HG03060 (cell line): ENCODE results near the gene ITPR1.

Experiments used
- ATAC-seq: cut with Tn5 transposase; IDR thresholded peaks from one replicate; pipeline ENCODE4 v1.9.1; 2021; ENCODE audit warnings: low read depth, moderate number of reproducible peaks; ENCODE audit not compliant: unreplicated experiment

ITPR1 gene

GRCh38 chr3:4794798-4795197, 301.6 kb downstream of the ITPR1 start:
- no peak for ATAC-seq

GRCh38 chr3:4795905-4796304, 302.8 kb downstream of the ITPR1 start:
- no peak for ATAC-seq

GRCh38 chr3:4797201-4797705, 304.1 kb downstream of the ITPR1 start:
- no peak for ATAC-seq

- ATAC-seq, result no peak
Measured at GRCh38 chr3:4799266-4800256, 306.4 kb downstream of the ITPR1 start.

GRCh38 chr3:4800595-4800994, 307.4 kb downstream of the ITPR1 start:
- no peak for ATAC-seq

GRCh38 chr3:4801892-4802291, 308.7 kb downstream of the ITPR1 start:
- ATAC-seq, result no peak

- ATAC-seq, result no peak
Measured at GRCh38 chr3:4802903-4803302, 309.8 kb downstream of the ITPR1 start.

- no peak for ATAC-seq
Measured at GRCh38 chr3:4804161-4805058, 311.3 kb downstream of the ITPR1 start.

- no peak for ATAC-seq
Measured at GRCh38 chr3:4805662-4806061, 312.5 kb downstream of the ITPR1 start.

- ATAC-seq, result no peak
Measured at GRCh38 chr3:4806535-4807108, 313.5 kb downstream of the ITPR1 start.

- no peak for ATAC-seq
Measured at GRCh38 chr3:4807381-4808280, 314.5 kb downstream of the ITPR1 start.

GRCh38 chr3:4808637-4809036, 315.5 kb downstream of the ITPR1 start:
- ATAC-seq, result no peak

- no peak for ATAC-seq
Measured at GRCh38 chr3:4809922-4810321, 316.8 kb downstream of the ITPR1 start.

- no peak for ATAC-seq
Measured at GRCh38 chr3:4812591-4812990, 319.4 kb downstream of the ITPR1 start.

- ATAC-seq, result no peak
Measured at GRCh38 chr3:4813909-4814304, 320.8 kb downstream of the ITPR1 start.

GRCh38 chr3:4814305-4814903, 321.3 kb downstream of the ITPR1 start:
- no peak for ATAC-seq

- no peak for ATAC-seq
Measured at GRCh38 chr3:4814904-4815574, 321.9 kb downstream of the ITPR1 start.

- no peak for ATAC-seq
Measured at GRCh38 chr3:4816306-4816705, 323.2 kb downstream of the ITPR1 start.

- ATAC-seq, result no peak
Measured at GRCh38 chr3:4816718-4817117, 323.6 kb downstream of the ITPR1 start.
